Stimulated activated CD4-positive, alpha-beta T cell treated with anti-CD3 and anti-CD28 coated beads, TNF-alpha, amount 100 ng/mL, for 4 hours (primary cell): ENCODE measurements around the gene ST14.
"Not testable (repeated sequence)": the region's sequence is repeated elsewhere in the genome, so short reads cannot be mapped to it uniquely, and the experiment has no call there.

ENCODE experiments used
- DNase-seq, 3 experiments: peaks; one replicate each; pipeline ENCODE4 v3.0.0-alpha.2; 2020; ENCODE audit warnings: low read depth in 3 of 3

Gene ST14

DNA sequence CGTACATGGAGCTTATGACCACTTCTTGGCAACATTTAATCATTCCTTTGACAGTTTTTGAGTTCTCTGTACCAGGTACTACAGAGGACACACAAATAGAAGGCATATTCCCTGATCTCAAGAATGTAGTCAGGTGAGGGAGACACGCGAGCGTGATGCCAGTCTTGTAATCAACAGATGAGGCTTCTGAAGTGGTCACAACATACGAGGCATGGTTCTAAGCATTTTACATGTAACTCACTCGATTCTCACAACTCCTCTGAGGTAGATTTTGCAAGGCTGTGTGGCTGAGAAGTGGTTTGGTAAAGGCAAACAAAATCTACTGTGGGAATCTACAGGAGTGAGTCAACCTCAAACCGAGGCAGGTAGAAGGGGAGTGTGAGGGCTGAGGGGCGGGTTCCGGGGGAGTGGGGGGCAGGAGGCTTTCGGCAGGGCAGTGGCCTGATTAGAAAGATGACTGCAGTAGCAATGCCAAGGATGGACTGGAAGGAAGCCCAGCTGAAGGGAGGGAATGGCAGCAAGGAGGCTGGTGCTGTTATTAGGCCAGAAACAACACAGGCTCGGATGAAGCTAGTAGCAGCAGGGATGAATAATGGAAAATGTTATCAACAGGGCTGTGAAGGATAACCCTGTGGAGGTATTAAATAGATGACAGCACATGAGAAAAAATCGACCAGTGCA is 63.8 kb downstream of the ST14 start:
- DNase-seq = no peak

DNA sequence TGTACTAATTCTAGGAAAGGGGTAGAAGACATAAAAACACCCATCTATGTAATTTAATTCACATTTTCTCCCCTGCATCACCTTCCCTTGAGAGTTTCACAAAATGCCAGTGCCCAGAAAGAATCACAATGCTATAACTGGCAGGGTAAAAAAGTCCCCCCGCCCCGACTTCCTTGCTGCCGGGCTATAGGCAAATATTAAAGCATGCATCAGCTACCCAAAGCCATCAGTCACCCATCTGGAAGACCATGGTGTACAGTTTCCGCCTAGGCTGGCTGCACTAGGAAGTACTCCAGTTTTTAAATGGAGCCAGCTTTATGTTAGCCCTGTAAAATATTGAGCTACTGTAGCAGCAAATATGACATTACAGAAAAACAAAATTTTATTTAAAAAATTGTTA is 67.8 kb downstream of the ST14 start:
- no peak for DNase-seq

DNA sequence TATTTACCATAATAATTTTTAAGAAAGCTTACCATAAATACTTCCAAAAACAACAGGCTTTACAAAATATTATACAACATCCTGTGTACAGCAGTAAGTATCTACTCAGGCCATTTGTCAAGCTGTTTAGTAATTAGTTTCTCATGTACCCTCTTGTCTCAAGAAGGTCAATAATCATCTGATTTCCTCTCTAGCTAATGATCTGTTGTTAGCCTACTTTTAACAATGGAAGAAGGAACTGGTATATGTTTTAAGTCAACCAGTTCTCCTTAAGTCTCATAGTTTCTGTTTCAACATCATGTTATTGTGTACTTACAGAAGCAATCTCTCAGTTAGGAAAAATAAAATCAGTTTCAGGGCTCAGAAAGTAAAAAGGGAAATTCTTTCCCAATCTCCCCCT is 73.9 kb downstream of the ST14 start:
- not testable (repeated sequence) for DNase-seq

DNA sequence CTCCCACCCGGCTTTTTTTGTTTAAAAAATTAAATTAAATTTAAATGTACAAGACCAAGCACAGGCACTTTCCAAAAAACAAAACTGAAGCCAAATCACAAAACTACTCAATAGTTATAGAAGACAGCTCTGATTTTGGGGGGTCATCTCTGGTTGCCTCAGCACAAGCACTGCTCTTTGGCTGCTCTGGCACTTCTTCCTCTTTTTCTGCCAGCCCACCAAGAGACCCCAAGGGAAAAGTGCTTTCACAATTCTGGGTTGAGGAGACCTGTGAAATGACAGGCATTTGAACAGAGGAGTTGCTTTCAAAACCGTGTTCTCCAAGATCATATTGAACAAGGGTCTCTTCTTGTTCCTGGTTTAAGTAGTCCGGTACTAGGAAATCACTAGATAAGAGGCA is 74.3 kb downstream of the ST14 start:
- DNase-seq = not testable (repeated sequence)

GRCh38 chr11:130234315-130234714 is 74.7 kb downstream of the ST14 start:
- DNase-seq = no peak

- DNase-seq = no peak
These were observed 77.9 kb downstream of the ST14 start for GRCh38 chr11:130237282-130238006.

- DNase-seq = no peak
These were observed 82.1 kb downstream of the ST14 start for GRCh38 chr11:130241713-130242112.

DNA sequence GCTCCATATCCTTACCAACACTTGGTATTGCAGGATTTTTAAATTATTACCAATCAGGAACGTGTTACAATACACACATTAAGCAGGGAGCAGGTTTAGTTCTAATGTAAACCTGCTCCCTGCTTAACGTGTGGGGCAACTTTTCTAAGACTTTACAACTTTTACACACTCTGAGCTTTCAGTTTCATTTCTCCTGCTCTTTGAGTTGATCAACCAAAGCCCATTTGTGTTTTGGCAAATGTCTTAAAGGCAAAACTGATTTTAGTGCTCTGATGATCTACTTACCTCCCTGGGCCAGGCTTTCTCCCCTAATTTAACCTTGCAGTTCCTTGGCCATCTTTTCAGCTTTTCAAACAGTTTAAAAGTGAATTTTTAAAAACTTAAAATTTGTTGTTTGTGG is 84.2 kb downstream of the ST14 start:
- DNase-seq = no peak

- no peak for DNase-seq
These were observed 85.3 kb downstream of the ST14 start for GRCh38 chr11:130244848-130245247.

DNA sequence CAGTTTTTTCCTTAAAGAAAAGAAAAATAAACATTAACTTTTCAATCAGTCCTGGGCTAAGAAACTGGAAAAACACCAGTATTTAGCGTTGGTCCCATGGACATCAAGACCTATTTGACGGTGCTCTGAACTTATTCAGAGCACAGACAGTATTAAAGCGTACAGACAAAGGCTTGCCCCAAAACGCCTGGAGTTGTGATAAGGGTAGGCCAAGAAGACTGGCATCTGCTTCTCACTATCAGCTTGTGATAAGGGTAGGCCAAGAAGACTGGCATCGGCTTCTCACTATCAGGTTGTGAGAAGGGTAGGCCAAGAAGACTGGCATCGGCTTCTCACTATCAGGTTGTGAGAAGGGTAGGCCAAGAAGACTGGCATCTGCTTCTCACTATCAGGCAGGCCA is 85.8 kb downstream of the ST14 start:
- not testable (repeated sequence) for DNase-seq

DNA sequence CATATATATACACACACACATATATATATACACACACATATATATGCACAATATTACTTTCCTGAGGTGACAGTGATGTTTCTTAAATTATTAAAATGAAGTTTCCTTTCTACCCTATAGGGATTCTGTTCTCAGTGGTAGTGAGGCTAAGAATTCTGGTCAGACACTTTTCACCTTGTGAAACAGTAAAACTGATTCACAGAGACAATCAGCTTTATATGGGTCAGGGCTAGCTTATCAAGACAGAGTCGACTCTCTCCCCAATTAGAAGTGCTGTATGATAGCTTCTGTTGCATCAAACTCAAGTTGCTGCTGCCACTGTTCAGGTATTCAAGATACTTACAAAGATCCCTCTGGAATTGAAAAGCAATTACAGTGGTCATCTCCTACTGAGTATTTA is 86.7 kb downstream of the ST14 start:
- no peak for DNase-seq

GRCh38 chr11:130246738-130247137 is 87.2 kb downstream of the ST14 start:
- DNase-seq = no peak

- DNase-seq = no peak
These were observed 87.7 kb downstream of the ST14 start for GRCh38 chr11:130247319-130247718.

GRCh38 chr11:130249371-130249770 is 89.8 kb downstream of the ST14 start:
- no peak for DNase-seq

DNA sequence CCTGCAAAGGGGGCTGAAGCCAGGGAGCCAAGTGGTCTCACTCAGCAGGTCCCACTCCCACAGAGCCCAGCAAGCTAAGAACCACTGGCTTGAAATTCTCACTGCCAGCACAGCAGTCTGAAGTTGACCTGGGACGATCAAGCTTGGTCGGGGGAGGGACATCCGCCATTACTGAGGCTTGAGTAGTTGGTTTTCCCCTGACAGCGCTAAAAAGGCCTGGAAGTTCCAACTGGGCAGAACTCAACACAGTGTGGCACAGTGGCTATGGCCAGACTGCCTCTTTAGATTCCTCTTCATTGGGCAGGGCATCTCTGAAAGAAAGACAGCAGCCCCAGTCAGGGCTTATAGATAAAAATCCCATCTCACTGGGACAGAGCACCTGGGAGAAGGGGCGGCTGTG is 90.3 kb downstream of the ST14 start:
- not testable (repeated sequence) for DNase-seq

DNA sequence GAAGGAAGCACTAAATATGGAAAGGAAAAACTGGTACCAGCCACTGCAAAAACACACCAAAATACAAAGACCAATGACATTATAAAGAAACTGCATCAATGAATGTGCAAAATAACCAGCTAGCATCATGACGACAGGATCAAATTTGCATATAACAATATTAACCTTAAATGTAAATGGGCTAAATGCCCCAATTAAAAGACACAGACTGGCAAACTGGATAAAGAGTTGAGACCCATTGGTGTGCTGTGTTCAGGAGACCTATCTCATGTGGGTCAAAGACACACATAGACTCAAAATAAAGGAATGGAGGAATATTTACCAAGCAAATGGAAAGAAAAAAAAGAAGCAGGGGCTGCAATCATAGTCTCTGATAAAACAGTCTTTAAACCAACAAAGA is 92.2 kb downstream of the ST14 start:
- DNase-seq = not testable (repeated sequence)
